RCC 7860 (cell line): Measurements from ENCODE around the gene C17orf107.
"Not testable (repeated sequence)": the region's sequence is repeated elsewhere in the genome, so short reads cannot be mapped to it uniquely, and the experiment has no call there.

Experiments
- DNase-seq: peaks from one replicate; pipeline ENCODE4 v3.0.0-alpha.2; 2015; ENCODE audit warnings: low spot score
- FAIRE-seq: peaks from 2 replicates; lab custom pipeline; 2012; peaks lifted over from hg19 to GRCh38; lab: Jason Lieb, UNC

Gene C17orf107

GRCh38 chr17:4898351-4898750, 985 bp upstream of the C17orf107 start:
- no peak for DNase-seq
- no peak for FAIRE-seq

DNA sequence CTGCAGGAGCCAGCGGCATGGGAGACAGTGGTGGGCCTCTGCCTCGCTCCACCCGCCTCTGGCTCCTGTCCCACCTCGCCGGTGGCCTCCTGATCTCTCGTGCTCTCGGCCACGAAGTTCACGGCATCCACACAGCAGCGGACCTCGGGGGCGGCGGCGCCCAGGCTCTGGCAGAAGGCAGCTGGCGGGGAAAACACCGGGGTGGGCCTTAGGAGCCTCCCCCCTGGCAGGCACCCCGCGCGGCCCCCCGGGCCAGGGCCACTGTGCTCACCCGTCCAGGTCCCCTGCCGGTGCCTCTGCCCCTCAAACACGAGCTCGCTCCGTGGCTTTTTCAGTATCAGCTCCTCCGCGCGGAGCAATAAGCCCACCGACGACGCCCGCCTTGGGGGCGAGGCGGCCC, 409 bp upstream of the C17orf107 start:
- no peak for DNase-seq
- FAIRE-seq: no peak

DNA sequence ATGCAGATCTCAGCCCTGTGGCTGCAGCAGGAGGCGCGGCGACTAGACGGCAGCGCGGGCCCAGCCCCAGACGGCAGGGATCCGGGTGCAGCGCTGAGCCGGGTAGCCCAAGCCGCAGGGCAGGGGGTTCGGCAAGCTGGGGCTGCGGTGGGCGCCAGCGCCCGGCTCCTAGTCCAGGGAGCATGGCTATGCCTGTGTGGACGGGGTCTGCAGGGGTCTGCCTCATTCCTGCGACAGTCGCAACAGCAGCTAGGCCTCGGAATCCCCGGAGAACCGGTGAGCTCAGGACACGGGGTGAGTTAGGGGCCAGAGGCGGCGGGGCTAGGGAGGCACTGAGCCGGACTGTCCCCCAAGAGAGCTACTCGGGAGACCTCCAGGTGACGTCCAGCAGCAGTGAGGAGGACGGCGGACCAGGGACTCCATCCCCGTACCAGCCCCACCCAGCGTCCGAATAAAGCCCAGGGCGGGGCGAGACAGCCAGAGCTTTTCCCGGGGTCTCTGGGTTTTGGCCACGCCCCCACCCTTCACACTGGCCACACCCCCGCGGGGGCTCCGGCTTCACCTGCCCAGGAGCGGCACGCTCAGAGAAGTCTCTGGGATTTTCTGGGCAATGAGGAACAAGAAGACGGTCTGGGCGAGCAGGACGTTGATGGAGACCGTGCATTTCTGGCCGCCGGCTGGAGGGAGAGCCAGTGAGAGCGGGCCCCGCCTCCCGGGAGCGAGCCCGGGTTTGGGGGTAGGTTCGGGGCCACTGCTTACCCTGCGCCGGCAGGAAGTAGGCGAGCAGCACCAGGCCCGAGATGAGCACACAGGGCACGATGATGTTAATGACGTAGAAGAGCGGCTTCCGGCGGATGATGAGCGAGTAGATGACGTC, 1.1 kb downstream of the C17orf107 start:
- DNase-seq (no peak), FAIRE-seq (no peak)

DNA sequence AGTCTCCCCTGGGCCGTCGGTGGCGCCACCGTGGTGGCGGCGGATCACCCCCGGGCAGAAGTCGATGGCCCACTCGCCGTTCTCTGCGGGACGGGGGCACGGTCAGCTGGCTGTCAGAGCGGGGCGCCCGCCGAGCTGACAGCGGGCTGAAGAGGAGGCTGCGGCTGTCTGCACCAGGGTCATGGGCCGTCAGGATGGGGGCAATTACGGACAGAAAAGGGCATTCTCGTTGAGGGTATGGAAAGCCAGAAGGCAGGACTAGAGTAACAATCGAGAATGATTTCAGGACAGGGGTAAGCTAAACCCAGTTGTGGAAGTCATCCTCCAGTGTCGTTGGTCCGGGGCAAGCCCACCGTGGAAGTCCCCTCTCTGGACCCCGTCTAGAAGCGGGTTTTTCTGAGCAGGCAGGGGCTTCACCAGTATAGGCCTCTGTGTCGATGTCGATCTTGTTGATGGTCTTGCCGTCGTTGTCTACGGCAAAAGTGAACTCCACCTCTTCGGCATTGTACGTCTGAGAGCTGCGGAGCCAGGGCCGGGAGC, 1.8 kb downstream of the C17orf107 start:
- DNase-seq (no peak), FAIRE-seq (no peak)

DNA sequence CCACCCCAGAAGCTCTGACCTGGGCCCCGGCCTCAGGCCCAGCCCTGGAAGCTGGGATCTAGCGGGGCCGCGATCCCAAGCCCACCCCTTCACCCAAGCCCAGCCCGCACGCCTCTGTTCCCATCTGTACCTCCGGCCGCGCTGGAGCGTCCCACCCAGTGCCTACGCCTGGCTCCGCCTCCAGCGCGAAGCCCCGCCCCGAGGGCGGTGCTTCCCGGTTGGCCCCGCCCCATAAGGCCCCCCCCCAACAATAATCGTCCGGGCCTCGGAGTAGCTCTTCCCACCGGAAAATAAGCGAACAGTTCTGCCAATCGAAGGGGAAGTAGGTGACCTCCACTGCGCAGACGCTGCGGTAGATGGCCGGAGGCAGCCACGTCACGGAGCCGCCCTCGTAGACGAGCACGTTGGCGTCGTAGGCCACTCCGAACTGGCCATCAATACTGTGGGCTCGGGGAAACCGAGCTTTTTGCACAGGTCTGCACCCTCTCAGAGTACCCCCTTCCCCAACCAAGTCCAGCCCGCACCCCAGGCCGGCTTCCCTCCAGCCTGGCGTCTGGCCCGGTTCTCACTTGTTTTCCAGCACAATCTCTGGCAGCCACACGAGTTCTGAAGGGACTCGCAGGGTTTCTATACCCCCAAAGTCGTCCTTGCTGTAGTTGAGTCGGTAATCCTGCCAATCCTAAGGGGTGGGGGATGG, 2.5 kb downstream of the C17orf107 start:
- FAIRE-seq (no peak), DNase-seq (no peak)

GRCh38 chr17:4902540-4902939, 3.2 kb downstream of the C17orf107 start:
- FAIRE-seq (no peak), DNase-seq (no peak)

DNA sequence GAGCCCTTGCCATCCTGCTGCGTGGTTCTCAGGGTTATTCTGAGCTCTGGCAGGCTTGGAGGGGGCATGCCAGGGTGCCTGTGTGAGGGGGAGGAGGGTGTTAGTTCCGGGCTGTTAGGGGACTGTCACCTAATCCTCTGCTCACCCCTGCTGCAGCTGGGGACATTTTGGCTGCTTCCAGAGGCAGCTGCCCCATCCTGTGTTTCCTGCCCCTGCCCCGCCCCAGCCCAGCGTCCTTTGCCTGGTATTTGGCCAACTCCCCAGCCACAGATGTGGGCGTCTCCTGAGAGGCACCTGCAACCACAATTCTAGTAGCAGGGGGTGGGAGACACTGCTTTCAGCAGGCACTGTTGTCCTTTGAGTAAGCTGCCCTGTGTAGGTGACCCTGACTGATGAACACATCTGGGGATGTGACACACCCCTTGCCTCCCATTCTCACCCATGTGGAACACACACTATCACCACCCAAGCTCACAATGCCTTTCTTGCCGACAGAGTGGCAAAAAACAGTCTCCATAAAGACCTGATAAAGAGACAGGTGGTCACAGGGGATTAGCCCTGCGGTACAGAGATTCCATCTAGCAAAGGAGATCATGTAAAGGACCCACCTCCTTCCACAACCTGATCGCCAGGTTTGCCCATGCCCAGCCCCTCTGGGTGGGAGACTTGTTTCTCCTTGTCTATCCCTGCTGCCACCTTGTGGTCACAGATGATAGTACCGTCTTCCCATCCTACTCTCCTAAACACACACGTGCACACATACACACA, 3.9 kb downstream of the C17orf107 start, which contains the start of gene CHRNE:
TSS of gene CHRNE (minus strand) at position 48 of the 768 bp plus-strand sequence. CDS start at position 13, 35 bp downstream.
- FAIRE-seq (no peak), DNase-seq (peak; percentile 44)

DNA sequence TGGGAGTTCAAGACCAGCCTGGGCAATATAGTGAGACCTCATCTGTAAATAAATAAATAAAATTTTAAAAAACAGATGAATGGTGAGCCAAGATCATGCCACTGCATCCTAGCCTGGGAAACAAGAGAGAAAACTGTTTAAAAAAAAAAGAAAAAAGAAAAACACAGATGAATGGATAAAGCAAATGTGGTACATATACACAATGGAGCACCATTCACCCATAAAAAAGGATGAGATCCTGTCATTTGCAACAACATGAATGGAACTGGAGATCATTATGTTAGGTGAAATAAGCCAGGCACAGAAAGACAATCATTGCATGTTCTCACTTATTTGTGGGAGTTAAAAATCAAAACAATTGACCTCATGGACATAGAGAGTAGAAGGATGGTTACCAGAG, 7.3 kb downstream of the C17orf107 start:
- not testable (repeated sequence) for FAIRE-seq, DNase-seq

DNA sequence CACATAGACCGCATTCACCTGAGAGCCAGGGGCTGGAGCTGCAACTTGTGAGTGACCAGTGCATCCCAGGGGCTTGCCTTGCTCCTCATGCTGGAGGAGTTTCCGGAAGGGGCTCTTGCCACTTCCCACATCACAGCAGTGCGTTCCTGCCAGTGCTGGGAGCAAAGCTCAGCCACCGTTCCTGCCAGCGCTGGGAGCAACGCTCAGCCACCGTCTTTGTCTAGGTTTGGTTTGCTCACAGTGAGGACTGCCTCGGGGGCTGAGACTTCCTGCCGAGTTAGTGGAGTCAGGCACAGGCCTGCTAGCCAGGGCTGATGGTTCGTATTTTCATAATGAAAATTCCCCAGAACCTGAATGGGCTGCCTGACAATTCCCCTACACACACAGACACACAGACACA, 9.0 kb downstream of the C17orf107 start:
- DNase-seq: no peak
- FAIRE-seq: no peak

DNA sequence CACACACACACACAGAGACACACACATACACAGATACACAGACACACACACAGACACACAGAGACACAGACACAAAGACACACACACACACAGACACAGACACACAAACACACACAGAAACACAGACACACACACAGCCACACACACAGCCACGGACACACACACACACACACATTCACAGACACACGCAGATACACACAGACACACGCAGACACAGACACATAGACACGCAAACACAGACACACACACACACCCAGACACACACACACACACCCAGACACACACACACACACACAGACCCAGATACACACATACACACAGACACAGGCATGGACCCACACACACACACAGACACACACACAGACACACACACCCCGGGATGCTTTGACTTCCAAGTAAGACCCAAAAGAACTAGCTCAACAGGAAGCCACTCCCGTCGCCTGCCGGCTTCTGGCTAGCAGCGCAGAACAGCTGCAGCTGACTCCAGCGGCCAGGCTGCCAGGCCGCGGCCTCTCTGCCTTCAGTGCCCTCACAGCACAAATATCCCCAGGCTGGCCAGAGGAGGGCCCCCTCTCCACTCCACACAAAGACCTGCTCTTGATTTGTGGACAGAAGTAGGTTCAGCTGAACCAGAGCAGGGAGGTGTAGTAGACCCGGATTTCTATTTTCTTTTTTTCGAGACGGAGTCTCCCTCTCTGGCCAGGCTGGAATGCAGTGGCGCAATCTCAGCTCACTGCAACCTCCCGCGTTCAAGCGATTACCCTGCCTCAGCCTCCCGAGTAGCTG, 9.6 kb downstream of the C17orf107 start:
- no peak for FAIRE-seq

DNA sequence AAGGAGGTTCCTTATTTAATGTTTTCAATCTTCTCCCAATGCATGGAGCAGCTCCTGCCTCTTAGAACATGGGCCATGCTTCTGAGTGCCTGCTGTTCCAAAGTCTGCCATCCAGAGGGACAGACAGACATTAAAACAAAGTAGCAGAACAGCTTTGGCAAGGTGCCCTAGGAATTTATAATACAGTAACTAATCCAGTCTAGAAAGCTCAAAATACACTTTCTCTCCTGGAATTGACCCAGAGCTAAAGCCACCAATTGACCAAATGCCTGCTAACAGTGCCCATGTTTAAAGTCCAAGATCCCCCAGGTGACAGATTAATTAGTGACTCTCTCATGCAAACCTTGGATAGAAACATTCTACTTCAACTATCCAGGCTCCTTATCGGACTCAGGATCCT, 14.7 kb downstream of the C17orf107 start:
- no peak for FAIRE-seq

More for the DNA sequence above, 9.6 kb downstream of the C17orf107 start:
- DNase-seq: peak; percentile 44

GRCh38 chr17:4914551-4914950, 15.2 kb downstream of the C17orf107 start:
- not testable (repeated sequence) for DNase-seq, FAIRE-seq

More for the DNA sequence above, 14.7 kb downstream of the C17orf107 start:
- DNase-seq: no peak

DNA sequence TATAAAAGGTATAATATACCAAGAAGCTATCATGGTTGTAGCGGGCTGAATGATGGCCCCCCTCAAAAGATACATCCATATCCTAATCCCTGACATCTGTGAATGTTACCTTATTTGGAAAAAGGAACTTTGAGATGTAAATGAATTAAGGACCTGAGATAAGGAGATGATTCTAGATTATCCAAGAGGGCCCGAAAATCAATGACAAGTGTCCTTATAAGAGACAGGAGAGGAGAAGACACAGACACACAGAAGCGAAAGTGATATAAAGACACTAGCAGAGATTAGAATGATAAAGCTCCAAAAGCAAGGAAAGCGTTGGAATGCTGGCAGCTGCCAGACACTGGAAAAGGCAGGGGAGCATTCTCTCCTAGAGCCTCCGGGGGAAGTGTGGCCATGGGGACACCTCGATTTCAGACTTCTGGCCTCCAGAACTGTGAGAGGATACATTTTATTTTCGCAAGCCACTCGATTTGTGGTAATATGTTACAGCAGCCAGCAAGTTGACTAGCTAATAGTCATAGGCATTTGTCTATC, 20.2 kb downstream of the C17orf107 start:
- DNase-seq: no peak
- no peak for FAIRE-seq

GRCh38 chr17:4920351-4921048, 21.2 kb downstream of the C17orf107 start:
- DNase-seq (no peak), FAIRE-seq (no peak)

GRCh38 chr17:4921320-4921719, 22.0 kb downstream of the C17orf107 start:
- FAIRE-seq (no peak), DNase-seq (no peak)

DNA sequence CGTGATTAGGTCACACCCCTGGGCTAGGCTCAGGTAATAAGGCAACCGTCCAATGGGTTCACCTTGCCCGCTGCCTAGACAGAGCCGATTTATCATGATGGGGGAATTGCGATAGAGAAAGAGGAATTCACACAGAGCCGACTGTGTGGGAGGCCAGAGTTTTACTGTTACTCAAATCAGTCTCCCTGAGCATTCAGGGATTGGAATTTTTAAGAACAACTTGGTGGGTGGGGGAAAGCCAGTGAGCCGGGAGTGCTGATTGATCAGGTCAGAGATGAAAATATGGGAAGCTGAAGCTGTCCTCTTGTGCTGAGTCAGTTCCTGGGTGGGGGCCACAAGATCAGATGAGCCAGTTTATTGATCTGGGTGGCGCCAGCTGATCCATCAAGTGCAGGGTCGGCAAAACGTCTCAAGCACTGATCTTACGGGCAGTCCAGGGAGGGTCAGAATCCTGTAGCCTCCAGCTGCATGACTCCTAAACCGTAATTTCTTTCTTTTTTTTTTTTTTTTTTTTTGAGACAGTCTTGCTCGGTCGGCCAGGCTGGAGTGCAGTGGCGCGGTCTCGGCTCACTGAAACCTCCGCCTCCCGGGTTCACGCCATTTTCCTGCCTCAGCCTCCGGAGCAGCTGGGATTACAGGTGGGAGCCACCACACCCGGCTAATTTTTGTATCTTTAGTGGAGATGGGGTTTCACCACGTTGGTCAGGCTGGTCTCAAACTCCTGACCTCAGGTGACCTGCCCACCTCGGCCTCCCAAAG, 27.4 kb downstream of the C17orf107 start:
- FAIRE-seq, DNase-seq: not testable (repeated sequence)

DNA sequence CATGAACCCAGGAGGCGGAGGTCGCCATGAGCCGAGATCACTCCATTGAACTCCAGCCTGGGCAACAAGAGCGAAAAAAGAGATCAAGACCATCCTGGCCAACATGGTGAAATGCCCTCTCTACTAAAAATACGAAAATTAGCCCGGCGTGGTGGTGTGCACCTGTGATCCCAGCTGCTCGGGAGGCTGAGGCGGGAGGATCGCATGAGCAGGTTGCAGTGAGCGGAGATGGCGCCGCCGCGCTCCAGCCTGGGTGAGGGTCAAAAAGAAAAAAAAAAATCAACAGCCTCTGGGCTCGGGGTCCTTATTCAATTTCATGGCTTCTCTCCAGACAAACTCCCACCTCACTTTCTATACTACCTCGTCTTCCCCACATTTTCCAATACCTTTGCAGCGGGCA, 29.5 kb downstream of the C17orf107 start:
- no peak for DNase-seq
- no peak for FAIRE-seq

GRCh38 chr17:4931963-4932362, 32.6 kb downstream of the C17orf107 start, which contains the start of gene GP1BA:
Gene GP1BA (plus strand): TSS chr17:4932277. CDS start chr17:4932605, 328 bp downstream.
- FAIRE-seq: no peak

More at GRCh38 chr17:4931963-4932362, 32.6 kb downstream of the C17orf107 start, which contains the start of gene GP1BA:
- DNase-seq: no peak
